Hepatocyte (in vitro differentiated cells): Measurements from ENCODE around the gene PRDM16. TPM values are rescaled to one million over a fixed set of nuclear protein-coding genes. Genes with fewer than 3 reads are reported as not detected.

Experiments
- DNase-seq: peaks from one replicate; pipeline ENCODE4 v3.0.0-alpha.2; 2016; ENCODE audit warnings: low spot score
- H2AFZ ChIP-seq: fragments of 200-600 bp; sonication (generic); 2 replicates; pipeline ENCODE4 v1.6.0; 2016; ENCODE audit warnings: antibody characterized with exemption, mild to moderate bottlenecking
- H3K27ac ChIP-seq: fragments of 200-600 bp; sonication (generic); 2 replicates; pipeline ENCODE4 v1.5.1; 2016; ENCODE audit warnings: mild to moderate bottlenecking
- H3K27me3 ChIP-seq: fragments of 200-600 bp; sonication (generic); 2 replicates; pipeline ENCODE4 v1.6.1; 2016
- H3K36me3 ChIP-seq: fragments of 200-600 bp; sonication (generic); replicated peaks from 2 replicates; pipeline ENCODE4 v1.5.1; 2016; ENCODE audit warnings: low read depth; ENCODE audit not compliant: insufficient read depth
- H3K4me1 ChIP-seq: fragments of 200-600 bp; sonication (generic); 2 replicates; pipeline ENCODE4 v1.5.1; 2016; ENCODE audit warnings: mild to moderate bottlenecking, moderate library complexity; ENCODE audit not compliant: insufficient read depth
- H3K4me2 ChIP-seq: fragments of 200-600 bp; sonication (generic); 2 replicates; pipeline ENCODE4 v1.6.0; 2016
- H3K4me3 ChIP-seq: fragments of 200-600 bp; sonication (generic); 2 replicates; pipeline ENCODE4 v1.5.1; 2016; ENCODE audit warnings: mild to moderate bottlenecking
- H3K79me2 ChIP-seq: fragments of 200-600 bp; sonication (generic); 2 replicates; pipeline ENCODE4 v1.6.0; 2017; ENCODE audit warnings: mild to moderate bottlenecking
- H3K9me2 ChIP-seq: fragments of 200-600 bp; sonication (generic); replicated peaks from 2 replicates; pipeline ENCODE4 v1.6.0; 2017; ENCODE audit warnings: mild to moderate bottlenecking; ENCODE audit not compliant: insufficient read depth
- H3K9me3 ChIP-seq: fragments of 200-600 bp; sonication (generic); 2 replicates; pipeline ENCODE4 v1.5.1; 2016; ENCODE audit warnings: low read depth, mild to moderate bottlenecking
- H4K20me1 ChIP-seq: fragments of 200-600 bp; sonication (generic); 2 replicates; pipeline ENCODE4 v1.6.0; 2016; ENCODE audit warnings: mild to moderate bottlenecking; ENCODE audit not compliant: insufficient read depth, poor library complexity, severe bottlenecking
- CTCF ChIP-seq: fragments of 200-600 bp; sonication (generic); IDR thresholded peaks from 2 replicates; pipeline ENCODE4 v1.5.1; 2016; ENCODE audit warnings: antibody characterized with exemption, mild to moderate bottlenecking; ENCODE audit not compliant: poor library complexity
- EZH2 ChIP-seq: fragments of 200-600 bp; sonication (generic); IDR thresholded peaks from 2 replicates; pipeline ENCODE4 v1.6.1; 2016; ENCODE audit warnings: antibody characterized with exemption, mild to moderate bottlenecking, borderline replicate concordance
- EZH2phosphoT487 ChIP-seq: fragments of 200-600 bp; sonication (generic); IDR thresholded peaks from one replicate; pipeline ENCODE4 v1.6.1; 2018; ENCODE audit warnings: antibody characterized with exemption, mild to moderate bottlenecking, low read depth, moderate library complexity; ENCODE audit not compliant: unreplicated experiment, severe bottlenecking
- WGBS: methylation state at CpG from one replicate; pipeline ENCODE4 v1.1.6; 2016; ENCODE audit warnings: low lambda C conversion rate; ENCODE audit errors: missing lambda C conversion rate; 5-methylcytosine and 5-hydroxymethylcytosine counted together
- polyA plus RNA-seq: library from polyadenylated mRNA; unstranded; fragments of >200 nt; fragmentation: Nextera tagmentation; extraction: Ambion mirVana; gene quantifications from 2 replicates; pipeline ENCODE4 v1.2.1, GENCODE V29; 2016
- total RNA-seq: library from RNA; depleted of rRNA; stranded (reverse); fragments of >200 nt; gene quantifications from 2 replicates; pipeline ENCODE4 v1.2.3, GENCODE V29; 2014

Gene PRDM16
- total and polyA plus RNA-seq, 2 experiments from 2014 or later: 8.1 to 9.9 TPM

DNA sequence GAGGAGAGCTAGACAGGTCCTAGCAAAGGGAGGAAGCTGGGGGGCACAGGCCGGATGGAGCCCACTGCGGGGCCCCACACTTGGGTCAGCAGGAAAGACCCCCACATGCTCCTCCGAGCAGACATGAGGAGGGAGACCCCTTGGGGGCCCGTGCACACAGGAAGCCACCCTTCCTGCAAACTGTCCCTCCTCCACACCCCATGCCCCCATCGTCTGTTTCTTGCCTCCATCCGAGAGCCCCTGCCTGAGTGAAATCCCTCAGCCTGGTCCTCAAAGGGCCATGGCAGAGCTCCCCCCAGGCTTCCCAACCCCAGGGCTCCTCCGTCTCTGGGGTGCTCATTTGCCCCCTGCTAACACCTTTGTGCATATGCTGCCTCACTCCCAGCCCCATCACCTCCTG, 168.0 kb downstream of the PRDM16 start:
- DNase-seq: no peak
- no peak overlapping the region for H3K4me2 ChIP-seq
- 97% methylated on average over 7 of the region's 7 CpGs for WGBS
- no peaks in the 10 kb centered on the region for H4K20me1 ChIP-seq
- H3K79me2 ChIP-seq: no peaks in the 10 kb centered on the region
- no peaks in the 10 kb centered on the region for H3K36me3 ChIP-seq
- H3K4me3 ChIP-seq: no peak overlapping the region
- no peak for TF ChIP-seq EZH2phosphoT487
- TF ChIP-seq CTCF: no peak
- no peak for TF ChIP-seq EZH2
- H3K9me2 ChIP-seq: no peaks in the 10 kb centered on the region
- H3K27ac ChIP-seq: no peak overlapping the region
- no peaks in the 10 kb centered on the region for H3K9me3 ChIP-seq
- no peak overlapping the region for H2AFZ ChIP-seq
- H3K4me1 ChIP-seq: peaks cover 3% of the 10 kb centered on the region
- no peaks in the 10 kb centered on the region for H3K27me3 ChIP-seq

- 93% methylated on average over 15 of the region's 15 CpGs for WGBS
- H3K4me2 ChIP-seq: no peak overlapping the region
These were observed 168.6 kb downstream of the PRDM16 start for GRCh38 chr1:3237570-3237969.

DNA sequence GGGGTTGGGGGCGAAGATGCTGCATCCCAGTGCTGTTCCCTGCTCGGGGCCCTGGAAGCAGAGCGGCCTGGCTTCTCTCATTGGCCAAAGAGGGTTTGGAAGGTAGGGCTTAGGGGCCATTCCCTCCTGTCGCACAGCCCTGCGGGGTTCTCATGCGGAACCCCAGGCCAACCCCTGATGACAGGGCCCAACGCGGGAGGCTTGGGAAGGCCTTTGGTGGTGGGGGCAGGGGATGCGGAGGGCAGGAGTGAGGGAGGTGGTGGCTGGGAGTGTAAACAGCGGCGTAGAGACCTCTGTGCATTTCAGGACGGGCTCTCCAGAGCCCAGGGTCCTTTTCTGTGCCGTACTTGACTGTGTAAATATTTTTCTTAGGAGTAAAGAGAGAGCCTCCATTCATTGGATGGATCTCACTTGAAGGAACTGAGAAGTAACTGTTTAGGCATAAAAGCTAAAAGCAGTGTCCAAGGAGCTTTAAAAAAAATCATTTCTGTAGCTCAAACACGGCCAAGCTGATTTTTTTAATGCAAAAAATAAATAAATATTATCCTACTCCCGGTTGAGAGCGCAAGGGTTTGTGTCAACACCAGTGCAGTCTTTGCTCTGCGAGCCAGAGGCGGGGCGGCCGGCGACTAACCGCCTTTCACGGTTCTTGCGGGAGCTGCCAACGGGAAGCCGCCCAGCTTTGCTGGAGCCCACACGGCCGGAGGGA, 169.1 kb downstream of the PRDM16 start:
- no peak overlapping the region for H3K4me3 ChIP-seq
- H3K4me1 ChIP-seq: peaks cover 3% of the 10 kb centered on the region
- no peak for TF ChIP-seq EZH2
- TF ChIP-seq EZH2phosphoT487: no peak
- no peak for TF ChIP-seq CTCF
- no peak overlapping the region for H3K27ac ChIP-seq
- no peaks in the 10 kb centered on the region for H3K36me3 ChIP-seq
- H3K4me2 ChIP-seq: no peak overlapping the region
- H4K20me1 ChIP-seq: no peaks in the 10 kb centered on the region
- H3K79me2 ChIP-seq: no peaks in the 10 kb centered on the region
- no peaks in the 10 kb centered on the region for H3K27me3 ChIP-seq
- no peaks in the 10 kb centered on the region for H3K9me2 ChIP-seq
- H2AFZ ChIP-seq: no peak overlapping the region
- 76% methylated on average over 28 of the region's 28 CpGs for WGBS
- no peak for DNase-seq
- no peaks in the 10 kb centered on the region for H3K9me3 ChIP-seq

More at GRCh38 chr1:3237570-3237969, 168.6 kb downstream of the PRDM16 start:
- Histone ChIP-seq H2AFZ (no peak overlapping the region), H3K9me3 (no peaks in the 10 kb centered on the region), H3K79me2 (no peaks in the 10 kb centered on the region), H3K4me1 (peaks cover 3% of the 10 kb centered on the region), H4K20me1 (no peaks in the 10 kb centered on the region), H3K9me2 (no peaks in the 10 kb centered on the region), H3K27ac (no peak overlapping the region), H3K27me3 (no peaks in the 10 kb centered on the region), H3K4me3 (no peak overlapping the region), H3K36me3 (no peaks in the 10 kb centered on the region)
- no peak for TF ChIP-seq CTCF
- TF ChIP-seq EZH2: no peak
- TF ChIP-seq EZH2phosphoT487: no peak
- no peak for DNase-seq
